ENCODE measurements around the gene ZBTB12.
A peak's percentile ranks its signal among the peaks of the same experiment; 100 is the strongest.

ZBTB12 gene

GRCh38 chr6:31903957-31904356 is 2.1 kb upstream of the ZBTB12 start:
- H3K4me3 ChIP-seq (replicated peaks in 1 of 2; ENCODE audit: low read depth in 2 of 2, low read length in 2 of 2): no peak overlapping the region
- TF ChIP-seq CTCF (IDR thresholded peaks at IDR 0.05; ENCODE audit: low read depth, low read length): no peak
- peak in 1 of 2 donors; percentile 61 for DNase-seq (ENCODE audit: low read depth in 2 of 2)

GRCh38 chr6:31901415-31901952 is 402 bp downstream of the ZBTB12 start:
- H3K4me3 ChIP-seq (replicated peaks in 1 of 2; ENCODE audit: low read depth in 2 of 2, low read length in 2 of 2): peak overlapping the region; percentile 59 to 61
- no peak for TF ChIP-seq CTCF (IDR thresholded peaks at IDR 0.05; ENCODE audit: low read depth, low read length)
- DNase-seq (ENCODE audit: low read depth in 2 of 2): peak; percentile 45 to 59

- DNase-seq (ENCODE audit: low read depth in 2 of 2): no peak
- H3K4me3 ChIP-seq (replicated peaks in 1 of 2; ENCODE audit: low read depth in 2 of 2, low read length in 2 of 2): peak overlapping the region; percentile 59 to 61
Measured at GRCh38 chr6:31900917-31901414, 920 bp downstream of the ZBTB12 start.

GRCh38 chr6:31899882-31900722 is 1.8 kb downstream of the ZBTB12 start:
- H3K4me3 ChIP-seq (replicated peaks in 1 of 2; ENCODE audit: low read depth in 2 of 2, low read length in 2 of 2): no peak overlapping the region
- no peak for DNase-seq (ENCODE audit: low read depth in 2 of 2)
- TF ChIP-seq CTCF (IDR thresholded peaks at IDR 0.05; ENCODE audit: low read depth, low read length): no peak

More at GRCh38 chr6:31900917-31901414, 920 bp downstream of the ZBTB12 start:
- no peak for TF ChIP-seq CTCF (IDR thresholded peaks at IDR 0.05; ENCODE audit: low read depth, low read length)

GRCh38 chr6:31899215-31899614 is 2.7 kb downstream of the ZBTB12 start:
- no peak for TF ChIP-seq CTCF (IDR thresholded peaks at IDR 0.05; ENCODE audit: low read depth, low read length)
- H3K4me3 ChIP-seq (replicated peaks in 1 of 2; ENCODE audit: low read depth in 2 of 2, low read length in 2 of 2): no peak overlapping the region
- no peak for DNase-seq (ENCODE audit: low read depth in 2 of 2)

- peak overlapping the region; percentile 69 to 96 for H3K4me3 ChIP-seq (replicated peaks in 1 of 2; ENCODE audit: low read depth in 2 of 2, low read length in 2 of 2)
- TF ChIP-seq CTCF (IDR thresholded peaks at IDR 0.05; ENCODE audit: low read depth, low read length): no peak
- DNase-seq (ENCODE audit: low read depth in 2 of 2): peak; percentile 52 to 56
Measured at GRCh38 chr6:31898383-31899011, 3.4 kb downstream of the ZBTB12 start.
